Body of pancreas (tissue), 4 donors: ENCODE data around the gene NRP2. TPM values are rescaled to one million over a fixed set of nuclear protein-coding genes. Genes with fewer than 3 reads are reported as not detected.

ENCODE experiments used
- ATAC-seq: fragments of 150-250 bp; one replicate; pipeline ENCODE4 v1.9.1; 2016
- DNase-seq, 4 donors: peaks; one replicate each; pipeline ENCODE4 v3.0.0-alpha.2; 2019
- H3K27ac ChIP-seq, 4 donors: fragments of 200-600 bp; sonication (generic); 1 replicate in 3 of 4; 2 replicates in 1 of 4; pipeline versions ENCODE4 v1.5.1 to v1.6.1; 2016 to 2019; ENCODE audit warnings: mild to moderate bottlenecking in 1 of 4, mixed read lengths in 1 of 4, moderate library complexity in 1 of 4
- H3K27me3 ChIP-seq, 2 donors: fragments of 200-600 bp; sonication (generic); one replicate each; pipeline ENCODE4 v1.6.0; 2016; ENCODE audit warnings: mild to moderate bottlenecking in 1 of 2
- H3K36me3 ChIP-seq, 2 donors: fragments of 200-600 bp; sonication (generic); replicated peaks in 1 of 2; 2 replicates each; pipeline ENCODE4 v1.5.1; 2016; ENCODE audit warnings: low read depth in 2 of 2; ENCODE audit not compliant: insufficient read depth in 1 of 2
- H3K4me1 ChIP-seq: fragments of 200-600 bp; sonication (generic); one replicate; pipeline ENCODE4 v1.6.0; 2016
- H3K4me3 ChIP-seq, 2 donors: fragments of 200-600 bp; sonication (generic); 1 replicate in 1 of 2; 2 replicates in 1 of 2; pipeline ENCODE4 v1.5.1; 2016 to 2019
- H3K9me3 ChIP-seq, 3 donors: fragments of 200-600 bp; sonication (generic); 1 replicate in 2 of 3; 2 replicates in 1 of 3; pipeline ENCODE4 v1.5.1; 2016
- CTCF ChIP-seq, 7 experiments: fragments of 450-650 bp in 4 of 7; fragments of 200-600 bp in 3 of 7; sonication (generic) in 3 of 7; IDR thresholded peaks; one replicate each; pipeline ENCODE4 v1.5.1; 2016 to 2019; ENCODE audit warnings: antibody characterized with exemption in 7 of 7
- POLR2A ChIP-seq, 3 donors: fragments of 450-650 bp; IDR thresholded peaks; one replicate each; pipeline ENCODE4 v1.6.1; 2016; ENCODE audit warnings: antibody characterized with exemption in 3 of 3, mild to moderate bottlenecking in 2 of 3
- WGBS, 2 donors: methylation state at CpG; one replicate each; pipeline ENCODE4 v1.1.5; 2017; 5-methylcytosine and 5-hydroxymethylcytosine counted together
- intact Hi-C: fragments of 100-400 bp; cut with DNase I; formaldehyde crosslinking; loops from one replicate; pipeline ENCODE4 v1.15.1; 2023
- total RNA-seq, 2 donors: library from RNA; depleted of rRNA; stranded (reverse); fragments of >200 nt; gene quantifications; one replicate each; pipeline ENCODE4 v1.1.0, GENCODE V29; 2016

NRP2 gene
- total RNA-seq, 2 donors from 2014 or later, result 5.7 to 7.6 TPM

GRCh38 chr2:205712508-205712907 lies 30.2 kb downstream of the NRP2 start:
- WGBS, 2 donors, result 0 to 37% methylated on average over 1 of the region's 1 CpG
- no peak for ATAC-seq
- no peaks in the 10 kb centered on the region for H3K27me3 ChIP-seq
- no peak for TF ChIP-seq POLR2A (IDR thresholded peaks at IDR 0.05)
- TF ChIP-seq CTCF (IDR thresholded peaks at IDR 0.05), result no peak
- H3K36me3 ChIP-seq, result no peaks in the 10 kb centered on the region
- H3K4me3 ChIP-seq, result no peak overlapping the region
- intact Hi-C loops, result no loop called here
- H3K27ac ChIP-seq, result no peak overlapping the region
- H3K4me1 ChIP-seq, result no peaks in the 10 kb centered on the region
- no peaks in the 10 kb centered on the region for H3K9me3 ChIP-seq
- DNase-seq, result no peak

- Histone ChIP-seq H3K27ac (no peak overlapping the region), H3K9me3 (no peaks in the 10 kb centered on the region), H3K4me3 (no peak overlapping the region), H3K27me3 (no peaks in the 10 kb centered on the region), H3K36me3 (no peaks in the 10 kb centered on the region), H3K4me1 (no peaks in the 10 kb centered on the region)
- intact Hi-C loops, result no loop called here
- no peak for ATAC-seq
- no peak for TF ChIP-seq POLR2A (IDR thresholded peaks at IDR 0.05)
- no peak for TF ChIP-seq CTCF (IDR thresholded peaks at IDR 0.05)
- WGBS, 2 donors, result 3 to 10% methylated on average over 1 of the region's 1 CpG
- no peak for DNase-seq
Observed at GRCh38 chr2:205713086-205713485, 30.8 kb downstream of the NRP2 start.

- 67 to 70% methylated on average over 5 of the region's 5 CpGs for WGBS, 2 donors
- H3K9me3 ChIP-seq, result no peaks in the 10 kb centered on the region
- H3K27ac ChIP-seq, result peak overlapping the region in 1 of 4 donors; percentile 42
- no peak overlapping the region for H3K4me3 ChIP-seq
- peak in 1 of 4 donors; percentile 25 for DNase-seq
- no peaks in the 10 kb centered on the region for H3K4me1 ChIP-seq
- TF ChIP-seq CTCF (IDR thresholded peaks at IDR 0.05) (no peak), POLR2A (IDR thresholded peaks at IDR 0.05) (no peak)
- H3K36me3 ChIP-seq, result no peaks in the 10 kb centered on the region
- no peak for ATAC-seq
- no peaks in the 10 kb centered on the region for H3K27me3 ChIP-seq
- intact Hi-C loops, result no loop called here
Observed at GRCh38 chr2:205714058-205714776, 31.9 kb downstream of the NRP2 start.

GRCh38 chr2:205714789-205715720 lies 32.8 kb downstream of the NRP2 start:
- no peaks in the 10 kb centered on the region for H3K4me1 ChIP-seq
- intact Hi-C loops, result no loop called here
- no peak for TF ChIP-seq POLR2A (IDR thresholded peaks at IDR 0.05)
- TF ChIP-seq CTCF (IDR thresholded peaks at IDR 0.05), result no peak
- WGBS, 2 donors, result 82 to 84% methylated on average over 13 of the region's 13 CpGs
- H3K4me3 ChIP-seq, result no peak overlapping the region
- H3K27ac ChIP-seq, result peak overlapping the region in 1 of 4 donors; percentile 42
- no peaks in the 10 kb centered on the region for H3K27me3 ChIP-seq
- no peak for DNase-seq
- H3K36me3 ChIP-seq, result no peaks in the 10 kb centered on the region
- ATAC-seq, result no peak
- H3K9me3 ChIP-seq, result no peaks in the 10 kb centered on the region
